ENCODE measurements around the gene COL27A1. TPM values are rescaled to one million over a fixed set of nuclear protein-coding genes. Genes with fewer than 3 reads are reported as not detected.

COL27A1 gene
- total RNA-seq, 4 donors from 2014 or later = 14.2 to 32.9 (median 20.7) TPM

GRCh38 chr9:114289106-114289505 is 133.8 kb downstream of the COL27A1 start:
- DNase-seq (ENCODE audit: low spot score in 2 of 2) = peak; percentile 59 to 71
- no peak overlapping the region for H3K27ac ChIP-seq
- H3K4me1 ChIP-seq = peaks cover 26% of the 10 kb centered on the region
- no peak overlapping the region for H3K4me3 ChIP-seq
- peaks cover 5% of the 10 kb centered on the region for H3K36me3 ChIP-seq
- WGBS = 86% methylated on average over 8 of the region's 13 CpGs
- no peaks in the 10 kb centered on the region for H3K27me3 ChIP-seq
- TF ChIP-seq EP300 (IDR thresholded peaks at IDR 0.05) (no peak), POLR2A (IDR thresholded peaks at IDR 0.05) (no peak), POLR2AphosphoS5 (IDR thresholded peaks at IDR 0.05) (no peak), CTCF (IDR thresholded peaks at IDR 0.05) (no peak)
- no peaks in the 10 kb centered on the region for H3K9me3 ChIP-seq

- DNase-seq (ENCODE audit: low spot score in 2 of 2) = peak; percentile 56 to 66
- Histone ChIP-seq H3K4me1 (peaks cover 23% of the 10 kb centered on the region), H3K27ac (no peak overlapping the region), H3K27me3 (no peaks in the 10 kb centered on the region), H3K36me3 (peaks cover 11% of the 10 kb centered on the region), H3K4me3 (no peak overlapping the region), H3K9me3 (no peaks in the 10 kb centered on the region)
- 76% methylated on average over 12 of the region's 13 CpGs for WGBS
- TF ChIP-seq CTCF (IDR thresholded peaks at IDR 0.05) (no peak), POLR2AphosphoS5 (IDR thresholded peaks at IDR 0.05) (no peak), POLR2A (IDR thresholded peaks at IDR 0.05) (no peak), EP300 (IDR thresholded peaks at IDR 0.05) (no peak)
Measured at GRCh38 chr9:114289571-114290481, 134.5 kb downstream of the COL27A1 start.

- TF ChIP-seq POLR2A (IDR thresholded peaks at IDR 0.05) (no peak), POLR2AphosphoS5 (IDR thresholded peaks at IDR 0.05) (no peak), CTCF (IDR thresholded peaks at IDR 0.05) (no peak), EP300 (IDR thresholded peaks at IDR 0.05) (no peak)
- Histone ChIP-seq H3K36me3 (peaks cover 13% of the 10 kb centered on the region), H3K4me1 (peaks cover 18% of the 10 kb centered on the region), H3K27me3 (no peaks in the 10 kb centered on the region), H3K27ac (no peak overlapping the region), H3K9me3 (no peaks in the 10 kb centered on the region), H3K4me3 (no peak overlapping the region)
- peak in 1 of 2 donors; percentile 65 for DNase-seq (ENCODE audit: low spot score in 2 of 2)
- 67% methylated on average over 7 of the region's 7 CpGs for WGBS
Measured at GRCh38 chr9:114290561-114290986, 135.2 kb downstream of the COL27A1 start.

- no peaks in the 10 kb centered on the region for H3K9me3 ChIP-seq
- TF ChIP-seq POLR2A (IDR thresholded peaks at IDR 0.05) (no peak), EP300 (IDR thresholded peaks at IDR 0.05) (no peak), POLR2AphosphoS5 (IDR thresholded peaks at IDR 0.05) (no peak), CTCF (IDR thresholded peaks at IDR 0.05) (peak; percentile 80 to 93)
- DNase-seq (ENCODE audit: low spot score in 2 of 2) = peak; percentile 84 to 89
- H3K36me3 ChIP-seq = peaks cover 13% of the 10 kb centered on the region
- no peaks in the 10 kb centered on the region for H3K27me3 ChIP-seq
- 20% methylated on average over 11 of the region's 12 CpGs for WGBS
- no peak overlapping the region for H3K27ac ChIP-seq
- no peak overlapping the region for H3K4me3 ChIP-seq
- H3K4me1 ChIP-seq = peaks cover 15% of the 10 kb centered on the region
Measured at GRCh38 chr9:114291064-114291474, 135.7 kb downstream of the COL27A1 start.

- TF ChIP-seq CTCF (IDR thresholded peaks at IDR 0.05) = no peak
- TF ChIP-seq POLR2AphosphoS5 (IDR thresholded peaks at IDR 0.05) = no peak
- no peak for TF ChIP-seq POLR2A (IDR thresholded peaks at IDR 0.05)
- no peak for TF ChIP-seq EP300 (IDR thresholded peaks at IDR 0.05)
Measured at GRCh38 chr9:114291886-114292590, 136.7 kb downstream of the COL27A1 start.

More at GRCh38 chr9:114291886-114292590, 136.7 kb downstream of the COL27A1 start:
- Histone ChIP-seq H3K27ac (no peak overlapping the region), H3K36me3 (peaks cover 17% of the 10 kb centered on the region), H3K27me3 (no peaks in the 10 kb centered on the region), H3K4me1 (peaks cover 15% of the 10 kb centered on the region), H3K9me3 (no peaks in the 10 kb centered on the region), H3K4me3 (no peak overlapping the region)
- DNase-seq (ENCODE audit: low spot score in 2 of 2) = peak; percentile 20 to 47
- 84% methylated on average over 9 of the region's 11 CpGs for WGBS
